T-cell (primary cell): ENCODE measurements around the gene BABAM2. TPM values are rescaled to one million over a fixed set of nuclear protein-coding genes. Genes with fewer than 3 reads are reported as not detected.

Experiments
- ATAC-seq, 4 experiments: fragments of 200-7000 bp in 3 of 4; fragments of 150-1000 bp in 1 of 4; cut with Tn5 transposase; replicated peaks in 1 of 4; 1 replicate in 3 of 4; 2 replicates in 1 of 4; pipeline ENCODE4 v1.10.0; 2021; ENCODE audit warnings: moderate library complexity in 3 of 4, mild to moderate bottlenecking in 2 of 4, moderate number of reproducible peaks in 1 of 4
- CTCF ChIA-PET, 2 donors: fragments of 300-600 bp; sonication (Branson Sonifier 250); formaldehyde crosslinking; loops; one replicate each; lab custom pipeline; 2022; ENCODE audit warnings: antibody characterized with exemption in 2 of 2; lab: Charles Lee
- POLR2A ChIA-PET, 2 donors: fragments of 300-600 bp; sonication (Branson Sonifier 250); formaldehyde crosslinking; loops; one replicate each; lab custom pipeline; 2022; ENCODE audit warnings: antibody characterized with exemption in 2 of 2; lab: Charles Lee
- DNase-seq, 35 experiments: peaks; one replicate each; pipeline versions ENCODE4 v3.0.0 to v3.0.0-alpha.2; 2013 to 2023
- H3K27ac ChIP-seq: one replicate; pipeline ENCODE4 v1.5.1; 2013; ENCODE audit warnings: low read length
- H3K27me3 ChIP-seq, 2 experiments: replicated peaks in 1 of 2; 1 replicate in 1 of 2; 2 replicates in 1 of 2; pipeline versions ENCODE4 v1.6.1 to v1.7.0; 2013; ENCODE audit warnings: low read length in 1 of 2, mixed read lengths in 1 of 2; ENCODE audit not compliant: control insufficient read depth in 2 of 2, insufficient read depth in 2 of 2; ENCODE audit errors: extremely low read depth in 1 of 2
- H3K36me3 ChIP-seq, 2 donors: 1 replicate in 1 of 2; 2 replicates in 1 of 2; pipeline versions ENCODE4 v1.6.1 to v1.7.0; 2013; ENCODE audit warnings: low read length in 1 of 2; ENCODE audit not compliant: control insufficient read depth in 2 of 2, insufficient read depth in 1 of 2; ENCODE audit errors: extremely low read depth in 1 of 2
- H3K4me1 ChIP-seq, 2 experiments: 1 replicate in 1 of 2; 2 replicates in 1 of 2; pipeline versions ENCODE4 v1.6.1 to v1.7.0; 2013; ENCODE audit warnings: low read length in 2 of 2, mixed read lengths in 1 of 2; ENCODE audit not compliant: insufficient read depth in 2 of 2, control insufficient read depth in 1 of 2; ENCODE audit errors: extremely low read depth in 1 of 2
- H3K4me3 ChIP-seq, 2 donors: 1 replicate in 1 of 2; 2 replicates in 1 of 2; pipeline versions ENCODE4 v1.5.1 to v1.7.0; 2013; ENCODE audit warnings: mild to moderate bottlenecking in 2 of 2, low read length in 1 of 2, moderate library complexity in 1 of 2; ENCODE audit not compliant: control insufficient read depth in 1 of 2; ENCODE audit errors: extremely low read depth in 1 of 2
- H3K9me3 ChIP-seq: 2 replicates; pipeline ENCODE4 v1.7.0; 2013
- H3K27ac Mint-ChIP-seq, 2 donors: one replicate each; pipeline ENCODE4 v1.8.0; 2020 to 2021; ENCODE audit warnings: mild to moderate bottlenecking in 2 of 2, mixed read lengths in 2 of 2
- H3K27me3 Mint-ChIP-seq, 2 donors: one replicate each; pipeline ENCODE4 v1.8.0; 2021 to 2022; ENCODE audit warnings: mixed read lengths in 2 of 2
- H3K36me3 Mint-ChIP-seq: one replicate; pipeline ENCODE4 v1.8.0; 2021; ENCODE audit warnings: mixed read lengths
- H3K4me1 Mint-ChIP-seq, 3 donors: one replicate each; pipeline ENCODE4 v1.8.0; 2020 to 2022; ENCODE audit warnings: mixed read lengths in 3 of 3, mild to moderate bottlenecking in 1 of 3
- H3K4me3 Mint-ChIP-seq, 3 donors: one replicate each; pipeline ENCODE4 v1.8.0; 2020 to 2022; ENCODE audit warnings: mild to moderate bottlenecking in 3 of 3, mixed read lengths in 3 of 3, moderate library complexity in 3 of 3
- H3K9me3 Mint-ChIP-seq, 3 donors: one replicate each; pipeline ENCODE4 v1.8.0; 2020 to 2022; ENCODE audit warnings: mixed read lengths in 3 of 3
- WGBS: methylation state at CpG from one replicate; pipeline ENCODE4 v1.1.5; 2013; ENCODE audit warnings: missing lambda C conversion rate; ENCODE audit not compliant: insufficient coverage; 5-methylcytosine and 5-hydroxymethylcytosine counted together
- total RNA-seq, 35 experiments: library from RNA in 6 of 35; stranded (reverse) in 6 of 35; fragments of 120-200 nt in 1 of 35; gene quantifications; one replicate each; pipeline versions ENCODE4 v1.2.1 to v1.2.4 and lab custom pipeline; 2013 to 2026

Gene BABAM2
- total RNA-seq, 5 donors from 2014 or later (not counting 1 experiment from before 2014, with no cell fraction given), result 28.4 to 45.2 (median 37.4) TPM

DNA sequence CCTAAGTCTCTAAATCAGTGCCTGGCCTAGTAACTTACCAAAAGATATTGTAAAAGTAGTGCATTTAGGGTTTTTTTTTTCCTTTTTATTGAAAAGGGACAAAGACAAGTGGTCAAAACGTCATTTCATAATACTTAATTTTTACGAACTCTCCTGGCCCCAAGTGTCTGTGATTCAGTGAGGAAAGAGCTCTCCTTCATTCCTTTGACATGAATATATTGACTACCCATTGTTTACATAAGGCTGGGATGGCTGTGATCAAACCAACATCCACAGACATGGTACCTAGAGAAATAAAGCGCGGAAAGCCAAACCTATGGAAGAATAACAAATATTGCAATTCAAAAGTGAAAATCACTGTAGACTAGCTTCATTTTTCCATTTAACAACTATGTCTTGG lies 198.4 kb downstream of the BABAM2 start:
- no peak overlapping the region for H3K27ac Mint-ChIP-seq
- Histone ChIP-seq H3K27ac (no peak overlapping the region), H3K36me3 (no peaks in the 10 kb centered on the region), H3K4me1 (no peaks in the 10 kb centered on the region), H3K4me3 (no peak overlapping the region), H3K9me3 (no peaks in the 10 kb centered on the region), H3K27me3 (no peaks in the 10 kb centered on the region)
- WGBS, result no CpG with 5 or more reads among the region's 4 CpGs
- ChIA-PET POLR2A (interaction anchor here in 1 of 2 donors (0.6 kb wide), 1 partner anchor 199 kb away, joined by 5 read pairs; the partner anchor contains the start of genes BABAM2 and RBKS), CTCF (interaction anchor here in 1 of 2 donors (0.7 kb wide), 1 partner anchor 363 kb away, joined by 3 read pairs; no protein-coding TSS in a partner anchor)
- H3K36me3 Mint-ChIP-seq, result peaks cover 11% of the 10 kb centered on the region
- H3K27me3 Mint-ChIP-seq, result no peaks in the 10 kb centered on the region
- no peak for ATAC-seq
- no peak overlapping the region for H3K4me3 Mint-ChIP-seq
- DNase-seq, result no peak
- H3K4me1 Mint-ChIP-seq, result no peaks in the 10 kb centered on the region
- H3K9me3 Mint-ChIP-seq, result no peaks in the 10 kb centered on the region

DNA sequence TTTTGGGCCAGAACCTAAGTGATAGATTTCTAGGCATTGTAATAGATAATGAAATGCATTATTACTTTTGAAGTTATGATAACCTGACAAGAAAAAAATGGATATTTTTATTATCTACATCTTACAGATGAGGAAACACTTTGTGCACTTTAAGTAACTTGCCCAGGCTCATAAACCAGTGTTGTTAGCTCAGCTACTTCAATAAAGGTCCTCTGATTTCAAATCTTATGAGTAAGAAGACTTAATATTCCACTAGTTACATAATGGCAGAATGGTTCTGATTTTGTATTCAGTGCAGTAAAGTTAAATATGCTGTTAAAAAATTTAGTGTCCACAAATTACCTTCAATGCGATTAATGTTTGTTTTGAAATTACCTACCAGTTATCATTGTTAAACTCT lies 199.0 kb downstream of the BABAM2 start:
- no peaks in the 10 kb centered on the region for H3K36me3 ChIP-seq
- H3K27me3 ChIP-seq, result no peaks in the 10 kb centered on the region
- no peak overlapping the region for H3K27ac ChIP-seq
- WGBS, result no CpG with 5 or more reads among the region's 1 CpG
- H3K9me3 ChIP-seq, result no peaks in the 10 kb centered on the region
- H3K4me1 ChIP-seq, result no peaks in the 10 kb centered on the region
- Mint-ChIP-seq H3K4me3 (no peak overlapping the region), H3K27ac (no peak overlapping the region), H3K36me3 (peaks cover 11% of the 10 kb centered on the region), H3K4me1 (no peaks in the 10 kb centered on the region), H3K9me3 (no peaks in the 10 kb centered on the region), H3K27me3 (no peaks in the 10 kb centered on the region)
- no peak for ATAC-seq
- ChIA-PET CTCF (interaction anchor here in 1 of 2 donors (0.7 kb wide), 1 partner anchor 363 kb away, joined by 3 read pairs; no protein-coding TSS in a partner anchor), POLR2A (no interaction called here)
- DNase-seq, result no peak
- H3K4me3 ChIP-seq, result no peak overlapping the region

DNA sequence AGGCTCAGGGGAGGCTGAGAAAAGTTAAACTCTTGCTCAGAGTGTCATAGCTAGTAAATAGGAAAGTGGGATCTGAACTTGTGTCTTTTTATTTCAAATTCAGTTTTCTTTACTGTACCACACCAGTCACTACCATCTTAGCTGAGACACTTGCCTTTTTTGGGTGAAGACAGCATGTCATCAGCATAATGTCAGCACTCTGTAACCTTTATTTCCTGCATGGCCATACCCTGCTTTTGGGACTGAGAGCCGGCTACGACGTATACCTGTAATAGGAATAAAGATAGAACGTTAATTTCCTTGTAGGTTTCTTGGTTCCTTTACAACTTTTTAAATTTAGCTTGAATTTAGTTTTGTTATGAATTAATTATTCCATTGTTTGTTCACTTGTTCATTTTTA lies 202.8 kb downstream of the BABAM2 start:
- WGBS, result no CpG with 5 or more reads among the region's 4 CpGs
- no peak for DNase-seq
- no peak for ATAC-seq
- Mint-ChIP-seq H3K27me3 (no peaks in the 10 kb centered on the region), H3K36me3 (peaks cover 9% of the 10 kb centered on the region), H3K9me3 (no peaks in the 10 kb centered on the region), H3K4me1 (peaks cover 0 to 4% (median 0%) of the 10 kb centered on the region in 3 donors), H3K27ac (no peak overlapping the region), H3K4me3 (no peak overlapping the region)
- Histone ChIP-seq H3K9me3 (no peaks in the 10 kb centered on the region), H3K4me1 (no peaks in the 10 kb centered on the region), H3K27me3 (no peaks in the 10 kb centered on the region), H3K4me3 (no peak overlapping the region), H3K36me3 (no peaks in the 10 kb centered on the region), H3K27ac (no peak overlapping the region)
- ChIA-PET POLR2A (no interaction called here), CTCF (no interaction called here)

DNA sequence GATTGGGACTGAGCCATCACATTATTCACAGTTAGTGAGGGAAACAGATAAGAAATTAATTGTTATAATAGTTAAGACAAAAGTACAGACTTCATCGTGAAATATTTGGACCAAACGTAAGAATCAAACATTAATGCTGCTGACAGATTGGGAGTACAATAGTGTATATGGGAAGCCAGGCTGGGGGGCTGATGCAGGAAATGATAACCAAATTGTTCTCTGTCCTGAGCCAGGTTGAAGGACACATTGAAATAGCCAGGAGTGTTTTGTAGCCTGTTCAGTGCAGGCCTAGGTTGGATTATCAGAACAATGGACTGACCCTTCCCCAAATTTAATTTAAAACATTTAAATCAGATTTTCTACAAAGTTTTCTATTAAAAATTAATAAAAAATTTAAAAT lies 203.2 kb downstream of the BABAM2 start:
- no peaks in the 10 kb centered on the region for H3K27me3 ChIP-seq
- 93% methylated on average over 2 of the region's 2 CpGs for WGBS
- H3K36me3 ChIP-seq, result no peaks in the 10 kb centered on the region
- H3K9me3 ChIP-seq, result no peaks in the 10 kb centered on the region
- Mint-ChIP-seq H3K27ac (no peak overlapping the region), H3K36me3 (peaks cover 6% of the 10 kb centered on the region), H3K9me3 (no peaks in the 10 kb centered on the region), H3K4me3 (no peak overlapping the region), H3K27me3 (no peaks in the 10 kb centered on the region), H3K4me1 (peaks cover 0 to 4% (median 0%) of the 10 kb centered on the region in 3 donors)
- H3K4me1 ChIP-seq, result no peaks in the 10 kb centered on the region
- no peak for DNase-seq
- CTCF ChIA-PET, result no interaction called here
- H3K27ac ChIP-seq, result no peak overlapping the region
- POLR2A ChIA-PET, result no interaction called here
- H3K4me3 ChIP-seq, result no peak overlapping the region
- ATAC-seq, result no peak

DNA sequence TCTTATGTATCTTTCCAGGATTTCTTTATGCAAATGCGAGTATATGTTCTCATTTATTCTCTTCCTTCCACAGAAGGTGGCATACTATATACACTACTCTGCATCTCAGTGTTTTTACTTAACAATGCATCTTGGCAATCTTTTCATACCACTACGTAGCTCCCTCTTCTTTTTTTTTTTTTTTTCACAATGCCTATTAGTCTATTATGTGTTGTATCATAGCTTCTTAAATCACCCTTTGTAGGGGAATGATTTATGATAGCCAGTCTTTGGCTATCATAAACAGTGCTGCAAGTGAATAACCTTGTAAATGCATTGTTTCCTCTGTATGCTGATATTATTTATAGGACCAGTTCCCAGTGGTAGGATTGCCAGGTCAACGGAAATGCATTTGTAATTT lies 204.2 kb downstream of the BABAM2 start:
- no peaks in the 10 kb centered on the region for H3K27me3 Mint-ChIP-seq
- DNase-seq, result no peak
- peaks cover 2% of the 10 kb centered on the region for H3K36me3 Mint-ChIP-seq
- peaks cover 0 to 4% (median 0%) of the 10 kb centered on the region in 3 donors for H3K4me1 Mint-ChIP-seq
- H3K27ac ChIP-seq, result no peak overlapping the region
- ATAC-seq, result no peak
- no peak overlapping the region for H3K4me3 ChIP-seq
- CTCF ChIA-PET, result interaction anchor here in 1 of 2 donors (0.6 kb wide), 1 partner anchor 63 kb away, joined by 3 read pairs; no protein-coding TSS in a partner anchor
- H3K9me3 ChIP-seq, result no peaks in the 10 kb centered on the region
- H3K27me3 ChIP-seq, result no peaks in the 10 kb centered on the region
- H3K4me3 Mint-ChIP-seq, result no peak overlapping the region
- no peak overlapping the region for H3K27ac Mint-ChIP-seq
- POLR2A ChIA-PET, result interaction anchor here in 1 of 2 donors (0.6 kb wide), 1 partner anchor 98 kb away, joined by 13 read pairs; no protein-coding TSS in a partner anchor
- 100% methylated on average over 1 of the region's 3 CpGs for WGBS
- no peaks in the 10 kb centered on the region for H3K36me3 ChIP-seq
- H3K9me3 Mint-ChIP-seq, result no peaks in the 10 kb centered on the region
- H3K4me1 ChIP-seq, result no peaks in the 10 kb centered on the region

DNA sequence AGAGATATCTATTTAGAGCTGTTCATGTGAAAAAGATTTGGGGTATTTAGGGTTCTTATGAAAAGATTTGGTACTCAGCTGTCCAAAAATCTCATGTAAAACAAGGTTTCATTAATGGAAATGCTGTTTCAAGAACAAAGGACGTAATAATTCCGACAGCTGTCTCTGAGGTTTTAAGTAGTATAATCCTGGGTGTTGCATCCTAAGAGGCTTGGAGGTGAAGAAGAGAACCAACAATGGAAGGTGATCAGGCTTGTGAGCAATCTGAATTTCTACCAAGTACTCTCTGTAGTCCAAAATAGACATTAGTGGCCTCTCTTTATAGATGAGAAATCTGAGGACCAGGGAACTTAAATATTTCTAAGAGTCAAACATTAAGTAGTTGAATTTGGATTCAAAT lies 205.1 kb downstream of the BABAM2 start:
- Mint-ChIP-seq H3K36me3 (peaks cover 3% of the 10 kb centered on the region), H3K27me3 (no peaks in the 10 kb centered on the region), H3K4me3 (no peak overlapping the region), H3K27ac (no peak overlapping the region), H3K4me1 (peaks cover 0 to 8% (median 0%) of the 10 kb centered on the region in 3 donors), H3K9me3 (no peaks in the 10 kb centered on the region)
- 82% methylated on average over 2 of the region's 2 CpGs for WGBS
- ATAC-seq (no peak), DNase-seq (no peak)
- no peaks in the 10 kb centered on the region for H3K9me3 ChIP-seq
- H3K4me3 ChIP-seq, result no peak overlapping the region
- no peaks in the 10 kb centered on the region for H3K4me1 ChIP-seq
- ChIA-PET POLR2A (no interaction called here), CTCF (no interaction called here)
- no peaks in the 10 kb centered on the region for H3K36me3 ChIP-seq
- H3K27me3 ChIP-seq, result no peaks in the 10 kb centered on the region
- no peak overlapping the region for H3K27ac ChIP-seq
